GM20000 (cell line): ENCODE measurements around the gene C5orf46.

Experiments used
- DNase-seq: peaks from one replicate; pipeline ENCODE4 v3.0.0; 2012; ENCODE audit warnings: low spot score
- TF ChIP-seq, protein P1 (sequence below): IDR thresholded peaks from 2 replicates; pipeline ENCODE4 v1.5.1; 2012; ENCODE audit warnings: mild to moderate bottlenecking, control low read depth; ENCODE audit errors: extremely low read depth, missing control alignments

Gene C5orf46

DNA sequence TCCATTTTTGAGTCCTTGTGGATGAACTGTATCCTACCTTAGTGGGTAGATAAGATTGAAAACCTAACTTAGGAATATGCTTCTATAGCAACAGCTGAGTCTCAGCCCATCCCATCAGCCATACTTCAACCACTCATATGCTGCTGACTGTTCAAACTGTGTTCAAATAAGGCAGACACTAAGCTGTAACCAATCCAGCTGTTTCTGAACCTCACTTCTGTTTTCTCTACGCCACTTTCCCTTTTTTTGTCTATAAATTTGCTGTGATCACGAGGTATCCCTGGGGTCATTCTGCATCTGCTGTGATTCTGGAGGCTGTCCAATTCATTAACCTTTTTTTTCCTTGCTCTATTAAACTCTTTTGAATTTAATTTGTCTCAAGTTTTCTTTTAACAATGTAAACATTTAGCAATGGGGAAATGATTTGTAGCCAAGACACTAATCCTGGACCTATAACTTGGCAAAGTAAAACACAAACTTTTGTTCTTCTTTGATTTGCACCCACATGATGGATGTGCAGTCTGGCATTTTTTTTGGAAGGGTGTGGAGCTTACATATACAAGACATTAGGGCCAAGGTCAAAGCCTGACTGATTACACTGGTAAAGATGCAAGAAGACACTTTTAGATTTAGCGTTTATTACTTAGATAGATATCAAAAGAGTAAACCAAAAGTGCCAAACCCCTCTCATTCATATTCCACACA lies 42.7 kb downstream of the C5orf46 start:
- TF ChIP-seq, protein P1, sequence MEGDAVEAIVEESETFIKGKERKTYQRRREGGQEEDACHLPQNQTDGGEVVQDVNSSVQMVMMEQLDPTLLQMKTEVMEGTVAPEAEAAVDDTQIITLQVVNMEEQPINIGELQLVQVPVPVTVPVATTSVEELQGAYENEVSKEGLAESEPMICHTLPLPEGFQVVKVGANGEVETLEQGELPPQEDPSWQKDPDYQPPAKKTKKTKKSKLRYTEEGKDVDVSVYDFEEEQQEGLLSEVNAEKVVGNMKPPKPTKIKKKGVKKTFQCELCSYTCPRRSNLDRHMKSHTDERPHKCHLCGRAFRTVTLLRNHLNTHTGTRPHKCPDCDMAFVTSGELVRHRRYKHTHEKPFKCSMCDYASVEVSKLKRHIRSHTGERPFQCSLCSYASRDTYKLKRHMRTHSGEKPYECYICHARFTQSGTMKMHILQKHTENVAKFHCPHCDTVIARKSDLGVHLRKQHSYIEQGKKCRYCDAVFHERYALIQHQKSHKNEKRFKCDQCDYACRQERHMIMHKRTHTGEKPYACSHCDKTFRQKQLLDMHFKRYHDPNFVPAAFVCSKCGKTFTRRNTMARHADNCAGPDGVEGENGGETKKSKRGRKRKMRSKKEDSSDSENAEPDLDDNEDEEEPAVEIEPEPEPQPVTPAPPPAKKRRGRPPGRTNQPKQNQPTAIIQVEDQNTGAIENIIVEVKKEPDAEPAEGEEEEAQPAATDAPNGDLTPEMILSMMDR: no peak
- DNase-seq: no peak

DNA sequence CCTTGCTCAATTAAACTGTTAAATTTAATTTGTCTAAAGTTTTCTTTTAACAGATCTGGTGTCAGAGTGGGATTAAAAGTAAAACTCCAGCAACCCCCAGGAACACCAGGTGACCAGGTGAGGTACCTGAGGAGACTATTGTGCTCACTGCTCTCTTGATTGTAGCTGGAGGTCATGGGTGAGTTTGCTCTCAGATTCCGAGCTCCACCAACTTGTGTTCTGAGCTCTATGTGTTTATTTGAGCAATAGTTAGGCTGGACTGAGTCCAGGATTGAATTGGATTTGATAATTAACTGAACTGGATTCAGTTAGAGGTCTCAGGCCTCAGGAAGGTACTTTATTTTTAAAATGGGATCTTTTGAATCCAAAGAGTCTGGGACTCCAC lies 45.7 kb downstream of the C5orf46 start:
- TF ChIP-seq, protein P1: no peak
- DNase-seq: no peak

DNA sequence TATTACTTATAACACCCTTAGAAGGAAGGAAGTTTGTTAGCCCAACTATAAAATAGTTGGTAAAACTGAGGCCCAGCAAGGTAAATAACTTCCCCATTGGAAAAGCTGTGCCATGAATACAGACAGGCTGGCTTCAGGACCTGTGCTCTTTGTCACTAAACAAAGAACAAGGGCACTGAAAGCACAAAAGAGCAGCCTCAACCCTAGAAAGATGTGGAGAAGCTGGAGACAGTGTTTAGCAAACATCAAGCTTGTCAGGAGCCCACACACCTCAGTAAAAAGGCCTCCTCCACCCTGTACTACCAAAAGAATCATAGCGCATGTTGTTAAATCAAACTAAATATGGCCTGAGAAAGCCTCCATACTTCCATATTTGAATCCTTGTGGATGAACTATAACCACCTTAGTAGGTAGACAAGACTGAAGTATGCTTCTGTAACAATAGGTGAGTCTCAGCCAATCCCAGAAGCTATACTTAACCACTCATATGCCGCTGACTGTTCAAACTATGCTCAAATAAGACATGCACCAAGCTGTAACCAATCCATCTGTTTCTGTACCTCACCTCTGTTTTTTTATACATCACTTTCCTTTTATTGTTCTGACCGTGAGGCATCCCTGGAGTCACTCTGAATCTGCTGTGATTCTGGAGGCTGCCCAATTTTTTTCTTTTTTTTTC lies 46.2 kb downstream of the C5orf46 start:
- TF ChIP-seq, protein P1: no peak
- no peak for DNase-seq

DNA sequence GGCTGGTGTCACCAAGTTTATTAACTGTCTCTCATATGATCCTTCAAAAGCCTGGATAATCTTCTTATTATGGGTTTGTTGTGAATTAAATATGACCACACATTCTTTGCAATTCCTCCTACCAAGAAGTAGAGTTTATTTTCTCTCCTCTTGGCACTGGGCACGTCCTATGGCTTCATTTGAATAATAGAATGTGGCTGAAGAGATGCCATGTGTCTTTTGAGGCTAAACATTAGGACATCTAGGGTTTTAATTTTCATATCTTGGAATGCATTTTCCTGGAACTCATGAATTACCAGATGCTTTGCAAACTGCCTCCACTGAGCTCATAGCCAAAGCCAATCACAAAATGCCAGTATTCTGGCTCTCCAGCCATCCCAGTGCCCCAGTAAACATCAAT lies 47.8 kb downstream of the C5orf46 start:
- TF ChIP-seq, protein P1: no peak
- DNase-seq: no peak

DNA sequence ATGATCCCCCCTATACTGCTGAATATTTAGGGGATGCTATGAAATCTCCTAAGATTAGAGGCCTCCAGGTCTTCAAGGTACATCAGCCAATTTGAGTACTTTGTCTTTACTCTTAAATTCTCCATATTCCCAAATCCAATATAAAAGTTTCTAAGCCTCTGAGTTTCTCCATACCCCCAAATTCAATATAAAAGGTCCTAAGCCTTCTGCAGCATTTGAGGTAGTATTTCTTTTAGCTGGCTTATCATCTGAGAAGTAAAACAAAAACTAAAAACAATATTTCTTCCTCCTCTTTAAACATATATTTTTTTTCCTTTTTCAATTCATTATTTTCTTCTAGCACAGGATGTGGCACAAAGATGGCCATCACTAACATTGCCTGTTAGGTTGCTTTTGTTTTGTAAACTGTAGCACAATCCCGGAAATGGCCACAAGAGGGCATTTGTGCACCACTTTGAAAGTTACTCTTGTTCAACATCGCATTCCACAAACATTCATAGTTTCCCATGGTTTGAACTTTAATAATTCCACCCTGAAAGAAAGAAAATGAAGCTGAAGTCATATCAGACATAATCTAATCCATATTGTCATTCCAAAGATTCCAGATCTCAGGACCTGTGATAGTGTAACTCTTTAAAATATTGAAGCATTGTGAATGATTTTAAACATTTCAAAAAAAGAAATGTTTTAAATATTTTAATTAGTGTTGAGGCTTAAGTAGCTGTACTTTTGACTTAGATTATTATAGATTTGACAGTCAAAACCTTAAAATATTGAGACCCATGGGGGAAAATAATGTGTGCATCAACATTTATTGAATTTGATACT lies 48.8 kb downstream of the C5orf46 start:
- DNase-seq: peak; percentile 26
- TF ChIP-seq, protein P1: peak; percentile 61

DNA sequence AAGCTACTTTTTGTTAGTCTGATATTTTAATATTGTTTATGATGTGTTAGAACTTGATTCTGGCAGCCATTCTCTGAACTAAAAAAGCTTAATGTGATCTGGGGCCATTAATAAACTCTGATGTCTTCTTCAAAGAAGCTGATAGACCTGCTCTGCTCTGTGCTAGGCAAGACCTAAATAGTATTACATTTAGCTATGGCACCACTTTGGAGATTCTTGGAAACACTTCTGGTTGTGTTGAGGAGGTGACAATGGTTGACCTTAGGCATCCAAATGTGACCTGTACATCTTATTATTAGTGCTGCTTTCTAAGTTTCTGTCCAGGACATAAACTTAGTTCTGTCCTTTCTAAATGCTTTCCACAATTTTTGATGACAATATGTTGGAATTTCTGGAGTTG lies 49.5 kb downstream of the C5orf46 start:
- TF ChIP-seq, protein P1: no peak
- no peak for DNase-seq

DNA sequence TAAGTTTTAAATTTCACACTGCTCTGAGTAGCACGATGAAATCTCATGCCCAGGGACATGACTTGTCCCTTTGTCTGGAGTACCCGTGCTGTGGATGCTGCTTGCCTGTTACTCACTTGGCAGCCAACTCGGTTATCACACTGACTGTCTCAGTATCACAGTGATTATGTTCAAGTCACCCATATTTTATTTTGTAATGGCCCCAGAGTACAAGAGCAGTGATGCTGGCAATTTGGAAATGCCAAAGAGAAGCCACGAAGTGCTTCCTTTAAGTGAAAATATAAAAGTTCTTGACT lies 50.6 kb downstream of the C5orf46 start:
- no peak for DNase-seq
- TF ChIP-seq, protein P1: no peak
